Islet of Langerhans (tissue), 1 donor: ENCODE data around the gene SNCB.
"Not testable (repeated sequence)": the region's sequence is repeated elsewhere in the genome, so short reads cannot be mapped to it uniquely, and the experiment has no call there.

Experiments
- FAIRE-seq: peaks from one replicate; lab custom pipeline; 2011; peaks lifted over from hg19 to GRCh38; lab: Jason Lieb, UNC

SNCB gene

DNA sequence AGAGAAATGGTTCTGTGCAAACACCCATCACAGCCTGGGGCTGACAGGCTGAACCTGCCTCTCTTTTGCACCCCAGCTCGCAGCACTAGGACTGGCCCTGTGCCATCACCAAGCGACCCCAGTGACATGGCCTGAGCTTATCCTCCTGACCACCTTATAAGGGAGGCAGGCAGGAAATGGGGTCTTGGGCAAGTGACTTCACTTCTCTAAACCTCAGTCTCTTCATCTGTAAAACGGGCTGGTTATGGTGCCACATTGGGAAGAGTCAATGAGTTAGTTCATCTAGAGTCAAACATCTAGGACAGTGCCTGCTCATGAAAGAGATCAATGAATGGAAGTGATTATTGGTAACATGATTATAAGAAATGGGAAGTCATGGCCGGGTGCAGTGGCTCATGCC is 6.2 kb downstream of the SNCB start:
- FAIRE-seq = no peak

DNA sequence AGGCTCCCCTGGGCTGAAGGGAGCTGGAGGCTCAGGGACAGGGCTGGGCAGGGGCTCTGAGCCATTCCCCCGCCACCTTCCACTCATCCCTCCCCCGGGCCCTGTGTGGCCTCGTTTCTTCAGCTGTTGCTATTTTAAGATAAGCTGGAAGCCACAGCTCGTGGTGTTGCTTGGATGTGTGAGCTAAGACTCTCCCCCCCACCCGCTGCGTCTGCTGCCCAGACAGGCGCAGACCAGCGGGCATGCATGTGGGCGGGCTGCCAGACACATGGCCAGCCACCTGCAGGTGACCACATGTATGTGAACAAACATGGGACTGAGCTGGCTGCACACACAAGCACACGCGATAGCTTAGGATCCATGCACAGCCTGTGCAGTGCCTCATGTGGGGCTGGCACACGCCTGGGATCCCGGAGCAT is 8.7 kb downstream of the SNCB start:
- FAIRE-seq = no peak

- FAIRE-seq = no peak
Observed at GRCh38 chr5:176620333-176620981, 9.9 kb downstream of the SNCB start.

DNA sequence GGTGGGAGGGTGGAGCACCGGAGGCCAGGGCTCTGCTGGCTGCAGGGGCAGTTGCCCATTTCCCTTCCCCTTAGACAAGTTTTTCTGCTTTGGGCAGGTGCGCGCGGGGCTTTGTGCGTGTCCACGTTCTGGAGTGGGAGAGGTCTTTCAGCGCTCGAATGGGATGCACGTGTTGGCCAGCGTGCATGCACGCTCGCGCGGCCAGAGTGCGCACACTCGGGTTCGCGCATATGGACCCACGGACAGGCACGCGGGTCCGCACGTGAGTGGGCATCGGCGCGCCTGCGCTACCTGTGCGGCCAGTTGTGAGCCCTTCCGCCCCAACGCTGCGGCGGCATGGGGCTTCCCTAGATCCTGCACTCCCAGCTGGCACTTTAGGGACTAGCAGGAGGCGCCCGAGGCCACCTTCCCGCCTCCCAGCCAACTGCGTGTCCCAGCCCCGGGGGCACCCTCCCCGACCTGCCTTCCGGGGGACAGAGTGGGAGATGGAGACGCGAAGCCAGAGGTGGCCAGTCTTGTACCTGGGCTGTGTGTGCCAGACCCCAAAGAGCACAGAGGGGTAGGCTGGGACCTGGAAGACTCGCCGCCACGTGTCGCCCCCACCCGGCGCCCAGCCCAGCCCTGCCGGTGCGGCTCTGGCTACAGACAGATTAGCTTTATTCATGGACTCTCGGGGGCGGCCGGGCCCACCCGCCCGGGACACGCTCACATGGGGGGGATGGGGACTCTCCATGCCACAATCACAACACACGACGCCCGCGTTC is 10.6 kb downstream of the SNCB start:
- no peak for FAIRE-seq

- no peak for FAIRE-seq
Observed at GRCh38 chr5:176619203-176619568, 11.1 kb downstream of the SNCB start.

- FAIRE-seq = no peak
Observed at GRCh38 chr5:176618783-176619182, 11.6 kb downstream of the SNCB start.

DNA sequence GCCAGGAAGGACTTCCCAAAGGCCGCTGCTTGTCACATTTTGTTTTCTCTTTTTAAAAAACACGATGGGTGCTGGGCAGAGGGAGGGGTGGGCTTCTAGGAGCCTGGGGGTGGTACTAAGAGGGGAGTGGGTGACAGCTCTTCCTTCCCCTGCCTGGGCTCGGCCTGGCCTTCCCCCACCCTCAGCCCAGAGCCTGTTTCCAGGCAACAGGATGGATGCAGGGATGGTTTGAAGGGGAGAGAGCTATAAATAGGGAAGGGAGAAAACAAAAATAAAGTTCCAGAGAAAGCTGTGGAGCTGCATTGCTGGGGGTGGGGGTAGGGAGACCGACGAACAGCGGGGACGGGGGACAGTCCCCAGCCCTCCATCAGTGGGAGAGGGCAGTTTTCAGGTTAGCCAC is 13.8 kb downstream of the SNCB start:
- no peak for FAIRE-seq

DNA sequence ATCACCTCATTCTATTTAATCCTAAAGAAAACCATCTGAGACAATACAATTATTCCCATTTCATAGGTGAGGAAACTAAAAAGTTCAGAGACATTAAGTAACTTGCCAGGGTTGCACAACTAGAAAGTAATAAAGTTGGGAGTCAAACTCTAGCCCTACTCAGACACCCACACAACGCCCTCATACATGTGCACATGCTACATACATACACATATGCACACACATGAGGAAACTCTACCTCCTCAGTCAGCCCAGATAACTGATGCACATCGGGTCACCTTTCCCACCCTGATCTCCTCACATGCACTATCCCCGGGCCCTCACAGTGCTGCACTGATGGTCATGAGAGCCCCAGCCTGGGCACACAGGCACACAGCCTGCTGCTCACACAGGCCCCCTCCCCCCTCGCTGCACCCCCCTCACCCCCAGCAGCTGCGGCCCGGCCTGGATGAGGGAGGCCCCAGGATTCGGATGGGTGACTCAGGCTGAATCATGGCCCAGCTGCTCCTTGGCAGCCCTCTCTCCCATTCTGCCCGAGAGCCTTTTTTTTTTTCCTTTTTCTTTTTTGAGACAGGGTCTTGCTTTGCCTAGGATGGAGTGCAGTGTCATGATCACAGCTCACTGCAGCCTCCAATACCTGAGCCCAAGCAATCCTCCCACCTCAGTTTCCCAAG is 15.4 kb downstream of the SNCB start:
- FAIRE-seq = no peak

- no peak for FAIRE-seq
Observed at GRCh38 chr5:176612855-176613254, 17.5 kb downstream of the SNCB start.

- FAIRE-seq = no peak
Observed at GRCh38 chr5:176612008-176612407, 18.3 kb downstream of the SNCB start.

- no peak for FAIRE-seq
Observed at GRCh38 chr5:176611435-176611834, 18.9 kb downstream of the SNCB start.

GRCh38 chr5:176610435-176610773 is 19.9 kb downstream of the SNCB start:
- no peak for FAIRE-seq

GRCh38 chr5:176609724-176610434 is 20.5 kb downstream of the SNCB start, which contains the start of gene GPRIN1:
TSS of gene GPRIN1 (minus strand) at chr5:176610156. CDS start at chr5:176599834, 10,322 bp downstream.
- no peak for FAIRE-seq

DNA sequence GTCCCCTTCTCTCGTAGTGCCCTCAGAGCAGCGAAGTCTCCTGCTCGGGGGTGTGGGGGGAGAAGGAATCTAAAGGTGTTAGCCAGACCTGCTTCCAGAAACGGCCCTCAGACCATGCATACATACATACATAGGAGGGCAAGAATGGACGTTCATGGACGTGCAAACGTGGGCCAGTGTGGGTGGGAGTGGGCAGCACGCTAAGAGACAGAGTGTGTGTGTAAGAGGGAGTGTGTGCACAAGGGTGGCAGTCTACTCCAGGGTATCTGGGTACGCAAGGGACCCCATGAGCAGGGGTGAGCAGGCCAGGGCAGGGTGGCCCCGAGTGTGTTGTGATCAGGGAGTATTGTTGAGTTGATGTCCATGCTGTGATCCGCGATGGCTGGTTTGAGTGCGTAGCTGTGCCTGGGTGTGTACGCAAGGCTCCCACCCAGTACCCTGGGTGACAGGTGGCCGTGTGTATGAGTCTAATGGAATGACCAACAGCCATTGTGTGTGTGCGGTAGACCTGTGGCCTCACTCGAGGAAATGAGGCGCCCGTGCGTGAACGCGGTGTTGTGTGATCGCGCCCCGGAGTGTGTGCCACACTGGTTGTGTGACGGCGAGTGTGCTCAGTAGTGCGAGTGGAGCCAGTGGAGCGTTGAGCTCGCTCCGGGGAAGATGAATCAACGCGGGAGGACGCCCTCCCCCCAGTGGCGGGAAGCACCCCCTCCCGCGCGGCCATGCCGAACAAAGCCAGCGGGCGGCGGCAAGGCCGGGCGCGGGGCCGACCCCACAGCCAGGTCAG is 21.2 kb downstream of the SNCB start:
- FAIRE-seq = no peak

GRCh38 chr5:176608142-176608705 is 22.1 kb downstream of the SNCB start:
- no peak for FAIRE-seq

DNA sequence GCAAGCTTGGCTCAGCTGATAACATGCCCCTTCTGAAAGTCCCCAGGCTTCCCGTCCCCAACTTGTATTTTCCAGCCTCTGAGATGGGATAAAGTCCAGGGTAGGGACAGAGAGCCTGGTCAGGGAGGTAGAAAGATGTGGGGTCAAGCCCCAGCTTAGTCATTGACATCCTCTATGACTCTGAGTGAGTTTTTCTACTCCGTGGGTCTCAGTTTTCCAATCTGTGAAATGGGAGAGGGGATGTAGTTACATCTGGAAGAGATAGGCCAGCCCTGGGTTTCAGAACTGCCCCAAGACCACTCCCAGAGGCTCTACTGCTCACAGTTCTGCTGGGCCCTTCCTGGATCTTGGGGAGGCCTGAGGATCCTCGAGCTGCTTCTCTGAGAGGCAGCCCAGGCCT is 23.5 kb downstream of the SNCB start:
- no peak for FAIRE-seq

DNA sequence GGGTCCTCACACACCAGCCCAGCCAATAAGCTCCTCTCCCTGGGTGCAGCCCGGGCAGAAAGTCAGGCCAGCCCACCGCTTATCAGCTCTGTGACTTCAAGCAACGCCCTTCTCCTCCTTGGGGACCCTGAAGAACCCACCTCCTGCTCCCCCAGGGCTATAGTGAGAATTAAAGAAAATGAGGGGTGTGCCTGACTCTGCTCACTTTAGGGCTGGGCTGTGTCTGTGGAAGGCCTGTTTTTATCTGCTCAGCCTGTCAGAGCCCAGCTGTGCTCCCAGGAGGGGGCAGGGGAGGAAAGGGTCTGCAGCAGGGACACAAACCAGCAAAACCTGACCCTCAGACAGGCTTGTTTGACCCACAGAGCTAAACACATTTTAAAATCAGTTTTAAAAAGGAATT is 24.3 kb downstream of the SNCB start:
- no peak for FAIRE-seq

GRCh38 chr5:176603091-176603490 is 27.2 kb downstream of the SNCB start:
- no peak for FAIRE-seq

DNA sequence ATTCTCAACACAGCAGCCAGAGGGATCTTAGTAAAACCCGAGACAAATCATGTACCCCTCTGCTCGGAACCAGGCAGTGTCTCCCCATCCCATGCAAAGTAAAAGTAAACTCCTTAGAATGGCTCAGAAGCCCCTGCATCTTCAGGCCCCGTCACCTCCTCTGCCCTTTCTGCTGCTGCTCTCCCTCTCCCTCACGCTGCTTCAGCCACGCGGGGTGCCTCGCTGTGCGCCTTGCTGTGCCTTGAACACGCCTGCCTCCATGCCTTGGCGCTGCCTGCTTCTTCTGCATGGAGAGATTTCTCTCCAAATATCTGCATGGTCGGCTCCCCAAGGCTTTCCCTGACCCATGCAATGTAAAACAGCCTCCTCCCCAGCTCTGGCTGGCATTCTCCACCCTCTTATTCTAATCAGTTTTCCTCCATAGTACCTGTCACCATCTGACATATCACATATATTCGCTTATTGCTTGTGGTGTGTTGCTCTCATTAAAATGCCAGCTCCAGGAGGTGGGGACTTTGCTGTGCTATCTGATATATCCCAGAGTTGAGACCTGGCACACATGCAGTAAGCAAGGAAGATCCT is 28.3 kb downstream of the SNCB start:
- no peak for FAIRE-seq

- FAIRE-seq = not testable (repeated sequence)
Observed at GRCh38 chr5:176599749-176600430, 30.4 kb downstream of the SNCB start.
